Muscle of back (tissue), 11 donors: ENCODE data around the gene KRTAP12-2. TPM values are rescaled to one million over a fixed set of nuclear protein-coding genes. Genes with fewer than 3 reads are reported as not detected.
"Not testable (repeated sequence)": the region's sequence is repeated elsewhere in the genome, so short reads cannot be mapped to it uniquely, and the experiment has no call there.

Experiments used
- DNase-seq, 3 donors: peaks; one replicate each; pipeline versions ENCODE4 v3.0.0 to v3.0.0-alpha.2; 2013
- polyA plus RNA-seq, 10 donors: library from polyadenylated mRNA; unstranded; fragments of 120-200 nt; gene quantifications; one replicate each; pipeline ENCODE4 v1.2.1, GENCODE V29; 2013; ENCODE audit not compliant: insufficient read length in 10 of 10

The KRTAP12-2 gene
- polyA plus RNA-seq, 10 donors = not detected

GRCh38 chr21:44650973-44651675 is 15.6 kb downstream of the KRTAP12-2 start:
- no peak for DNase-seq

GRCh38 chr21:44650265-44650972 is 16.3 kb downstream of the KRTAP12-2 start:
- no peak for DNase-seq

GRCh38 chr21:44649521-44650100 is 17.1 kb downstream of the KRTAP12-2 start:
- peak in 1 of 3 donors; percentile 22 for DNase-seq

GRCh38 chr21:44648557-44649311 is 18.0 kb downstream of the KRTAP12-2 start:
- DNase-seq = no peak

GRCh38 chr21:44647222-44647552 is 19.5 kb downstream of the KRTAP12-2 start:
- DNase-seq = peak in 1 of 3 donors; percentile 22

- DNase-seq = not testable (repeated sequence)
These were observed 20.1 kb downstream of the KRTAP12-2 start, which contains the start of gene KRTAP10-11 for GRCh38 chr21:44646366-44647221. KRTAP10-11 (plus strand) TSS chr21:44646414; CDS start chr21:44646459, 45 bp downstream.

- no peak for DNase-seq
These were observed 21.8 kb downstream of the KRTAP12-2 start for GRCh38 chr21:44644878-44645277.

- DNase-seq = no peak
These were observed 22.9 kb downstream of the KRTAP12-2 start for GRCh38 chr21:44643741-44644310.

GRCh38 chr21:44640761-44641160 is 26.0 kb downstream of the KRTAP12-2 start:
- DNase-seq = no peak

GRCh38 chr21:44639331-44639655 is 27.4 kb downstream of the KRTAP12-2 start:
- DNase-seq = no peak

GRCh38 chr21:44638506-44639330 is 28.0 kb downstream of the KRTAP12-2 start:
- not testable (repeated sequence) for DNase-seq

- not testable (repeated sequence) for DNase-seq
These were observed 28.8 kb downstream of the KRTAP12-2 start for GRCh38 chr21:44637851-44638348.

- no peak for DNase-seq
These were observed 29.5 kb downstream of the KRTAP12-2 start, which contains the start of gene KRTAP10-10 for GRCh38 chr21:44637018-44637850. KRTAP10-10 (plus strand) TSS chr21:44637356; CDS start chr21:44637418, 62 bp downstream.

- DNase-seq = no peak
These were observed 30.3 kb downstream of the KRTAP12-2 start for GRCh38 chr21:44636209-44637017.

- DNase-seq = no peak
These were observed 34.7 kb downstream of the KRTAP12-2 start for GRCh38 chr21:44632067-44632466.

- DNase-seq = no peak
These were observed 36.3 kb downstream of the KRTAP12-2 start for GRCh38 chr21:44630440-44630839.

- DNase-seq = no peak
These were observed 37.9 kb downstream of the KRTAP12-2 start for GRCh38 chr21:44628707-44629391.
